HG03439 (cell line): ENCODE data around the gene PHLDB1.
"Not testable (repeated sequence)": the region's sequence is repeated elsewhere in the genome, so short reads cannot be mapped to it uniquely, and the experiment has no call there.

Experiments
- ATAC-seq: cut with Tn5 transposase; IDR thresholded peaks from one replicate; pipeline ENCODE4 v1.9.1; 2021; ENCODE audit warnings: mild to moderate bottlenecking, moderate library complexity; ENCODE audit not compliant: unreplicated experiment

PHLDB1 gene

DNA sequence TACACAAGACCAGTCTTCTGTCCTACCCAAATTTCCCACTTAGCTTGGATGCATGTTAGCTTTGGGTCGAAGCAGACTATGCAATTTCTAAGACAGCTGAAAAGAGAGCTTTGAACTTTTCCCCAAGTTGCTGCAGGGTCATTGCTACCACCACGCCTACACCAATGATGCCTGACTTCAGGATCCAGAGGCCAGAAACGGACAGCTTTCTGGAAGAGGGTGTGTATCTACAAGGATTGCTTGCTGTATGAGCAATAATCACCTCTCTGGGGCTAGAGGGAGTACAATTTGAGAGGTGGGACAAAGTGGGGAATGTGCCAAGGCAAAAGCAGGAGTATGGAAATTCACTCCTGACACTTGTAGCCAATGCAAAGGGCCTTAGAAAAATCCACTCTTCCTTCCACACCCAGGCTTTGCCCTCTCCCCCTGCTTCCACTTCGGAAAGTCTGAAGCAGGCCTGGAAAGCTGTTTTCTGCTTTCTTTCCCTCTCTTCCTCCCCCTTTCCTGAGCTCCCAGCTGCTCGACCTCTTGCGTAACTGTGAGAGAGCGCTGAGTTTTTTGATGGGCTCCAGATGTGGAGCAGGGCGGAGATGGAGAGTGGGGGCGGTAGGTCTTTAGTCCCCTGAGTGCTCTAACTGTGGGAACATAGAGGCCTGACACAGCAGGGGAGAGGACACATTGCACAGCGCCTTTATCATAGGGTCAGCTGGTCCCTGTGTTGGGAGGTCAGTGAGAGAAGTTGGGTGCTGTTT, 2.1 kb upstream of the PHLDB1 start:
- no peak for ATAC-seq

GRCh38 chr11:118606157-118606843, 1.1 kb upstream of the PHLDB1 start:
- no peak for ATAC-seq

GRCh38 chr11:118606844-118607228, 579 bp upstream of the PHLDB1 start:
- no peak for ATAC-seq

DNA sequence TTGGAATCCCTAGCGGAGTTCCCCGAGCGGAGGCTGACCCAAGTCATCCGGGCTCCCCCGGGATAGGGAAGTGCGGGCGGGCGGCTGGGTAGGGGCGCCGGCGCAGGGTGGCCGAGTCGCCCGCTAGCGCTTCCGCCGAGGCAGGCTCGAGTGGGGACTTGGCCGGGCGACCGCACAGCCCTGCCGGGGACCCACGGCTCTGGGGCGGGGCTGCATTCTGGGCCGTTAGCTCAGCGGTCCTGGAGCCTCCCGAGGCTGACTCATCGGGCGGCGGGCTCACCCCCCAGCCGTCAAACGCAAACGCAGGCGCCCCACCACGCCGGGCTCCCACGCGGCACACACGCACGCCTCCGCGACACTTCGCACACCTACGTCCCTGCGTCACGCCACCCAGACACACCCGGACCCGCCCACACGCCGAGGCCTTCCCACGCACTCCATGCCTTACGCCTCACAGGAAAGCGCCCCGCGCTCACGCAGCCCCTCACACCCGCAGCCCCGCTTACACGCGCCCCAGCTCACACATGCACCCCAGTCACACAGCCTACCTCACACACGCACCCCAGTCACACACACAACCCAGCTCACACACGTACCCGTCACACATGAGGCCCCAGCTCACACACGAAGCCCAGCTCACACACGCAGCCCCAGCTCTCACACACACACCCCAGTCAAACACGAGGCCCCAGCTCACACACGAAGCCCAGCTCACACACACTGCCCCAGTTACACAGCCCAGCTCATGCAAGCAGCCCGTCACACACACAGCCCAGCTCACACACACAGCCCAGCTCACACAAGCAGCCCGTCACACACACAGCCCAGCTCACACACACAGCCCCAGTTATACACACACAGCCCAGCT, 1.2 kb downstream of the PHLDB1 start:
- no peak for ATAC-seq

DNA sequence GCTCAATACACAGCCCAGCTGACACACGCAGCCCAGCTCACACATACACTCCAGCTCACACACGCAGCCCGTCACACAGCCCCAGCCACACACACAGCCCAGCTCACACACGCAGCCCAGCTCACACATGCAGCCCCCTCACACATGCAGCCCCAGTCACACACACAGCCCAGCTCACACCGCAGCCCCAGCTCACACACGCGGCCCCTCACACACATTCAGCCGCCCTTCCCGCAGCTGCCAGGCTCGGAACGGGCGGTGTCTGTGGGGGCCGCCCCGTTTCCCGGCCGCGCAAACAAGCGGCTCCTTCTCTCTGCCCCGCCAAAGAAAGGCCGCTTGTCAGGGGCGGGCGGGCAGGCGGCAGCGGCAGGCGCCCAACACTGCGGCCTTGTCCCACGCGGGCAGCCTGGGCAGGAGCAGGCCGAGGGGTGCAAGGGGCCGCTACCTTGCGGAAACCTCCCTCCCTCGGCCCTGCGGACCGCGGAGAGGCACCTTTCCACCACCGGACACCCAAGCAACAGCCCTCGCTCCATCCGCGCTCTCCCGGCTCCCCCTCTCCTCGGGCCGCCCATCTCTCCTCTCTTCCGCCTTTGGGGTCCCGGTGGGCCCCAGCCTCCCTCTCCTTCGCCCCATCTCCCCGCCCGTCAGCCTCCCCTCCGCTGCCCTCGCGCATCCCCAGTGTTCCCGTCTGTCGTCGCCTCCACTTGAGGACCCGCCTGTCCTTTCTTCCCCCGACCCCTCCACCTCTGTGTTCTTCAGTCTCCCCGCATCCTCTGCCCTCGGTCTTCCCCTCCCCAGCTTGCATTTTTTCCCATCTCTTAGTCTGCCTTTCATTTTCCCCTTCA, 2.2 kb downstream of the PHLDB1 start:
- ATAC-seq: no peak

GRCh38 chr11:118610225-118610772, 2.9 kb downstream of the PHLDB1 start:
- no peak for ATAC-seq

- ATAC-seq: no peak
Measured at GRCh38 chr11:118610773-118611432, 3.5 kb downstream of the PHLDB1 start.

GRCh38 chr11:118611433-118611795, 4.0 kb downstream of the PHLDB1 start:
- not testable (repeated sequence) for ATAC-seq

DNA sequence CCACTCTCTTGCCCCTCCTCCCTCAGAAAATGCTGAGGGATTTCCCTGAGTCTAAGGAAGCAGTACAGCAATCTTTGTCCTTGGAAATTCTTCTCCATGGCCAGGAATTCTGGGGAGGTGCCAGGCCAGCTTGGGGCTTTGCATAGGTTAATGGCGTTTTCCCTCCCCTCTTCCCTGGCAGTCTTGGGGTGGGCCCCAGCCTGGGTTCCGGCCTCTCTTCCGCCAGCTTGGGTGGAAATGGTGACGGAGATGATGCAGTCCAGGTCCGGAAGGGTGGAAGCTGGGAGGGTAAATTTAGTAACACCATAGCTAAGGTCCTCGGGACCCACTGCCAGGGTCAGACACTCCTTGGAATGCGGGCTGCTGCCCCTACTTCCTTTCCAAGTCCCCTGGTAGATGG, 5.0 kb downstream of the PHLDB1 start:
- ATAC-seq: no peak

GRCh38 chr11:118614511-118614910, 7.1 kb downstream of the PHLDB1 start:
- ATAC-seq: no peak

- ATAC-seq: no peak
Measured at GRCh38 chr11:118615282-118615975, 8.0 kb downstream of the PHLDB1 start.

GRCh38 chr11:118615976-118616371, 8.6 kb downstream of the PHLDB1 start:
- no peak for ATAC-seq

DNA sequence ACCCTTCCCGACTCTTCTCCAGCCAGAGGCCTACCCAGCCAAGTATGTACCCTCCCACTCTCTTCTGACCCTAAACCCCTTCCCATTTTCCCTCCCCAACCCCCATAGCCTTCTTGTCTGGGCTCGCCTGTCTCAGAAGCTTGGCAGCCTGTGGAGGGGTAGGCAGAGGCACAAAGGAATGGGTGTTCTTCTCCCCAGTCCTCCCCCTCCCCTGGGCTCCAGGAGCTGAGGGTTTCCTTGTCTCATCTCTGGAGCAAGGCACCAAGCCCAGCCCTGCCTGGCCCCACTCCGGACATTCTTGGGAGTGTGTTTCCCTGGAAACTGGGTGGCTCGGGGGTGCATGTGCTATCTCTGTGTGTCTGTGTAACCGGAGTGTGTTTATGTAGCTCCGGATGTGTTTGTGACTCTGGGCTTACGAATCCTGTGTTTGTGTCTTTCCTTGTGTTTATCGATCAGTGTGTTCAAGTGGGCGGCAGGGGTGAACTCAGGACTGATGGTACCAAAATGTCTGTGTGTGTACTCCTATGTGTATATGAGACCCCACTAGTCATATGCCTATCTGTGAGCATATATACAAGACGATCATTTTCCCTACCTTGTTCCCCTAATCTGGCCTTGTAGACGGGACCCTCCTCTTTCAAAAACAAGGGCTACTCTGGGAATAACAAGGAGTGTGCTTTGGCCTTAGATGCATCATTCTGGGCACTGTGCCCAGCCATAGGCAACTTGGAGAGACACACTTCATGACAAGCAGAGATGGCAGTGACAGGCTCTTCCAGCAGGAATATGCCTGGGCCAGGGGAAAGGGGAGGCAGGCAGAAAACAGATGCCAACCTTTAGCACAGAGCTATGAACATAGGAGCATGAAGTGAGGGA, 10.9 kb downstream of the PHLDB1 start:
- no peak for ATAC-seq

GRCh38 chr11:118618991-118619375, 11.6 kb downstream of the PHLDB1 start:
- no peak for ATAC-seq

DNA sequence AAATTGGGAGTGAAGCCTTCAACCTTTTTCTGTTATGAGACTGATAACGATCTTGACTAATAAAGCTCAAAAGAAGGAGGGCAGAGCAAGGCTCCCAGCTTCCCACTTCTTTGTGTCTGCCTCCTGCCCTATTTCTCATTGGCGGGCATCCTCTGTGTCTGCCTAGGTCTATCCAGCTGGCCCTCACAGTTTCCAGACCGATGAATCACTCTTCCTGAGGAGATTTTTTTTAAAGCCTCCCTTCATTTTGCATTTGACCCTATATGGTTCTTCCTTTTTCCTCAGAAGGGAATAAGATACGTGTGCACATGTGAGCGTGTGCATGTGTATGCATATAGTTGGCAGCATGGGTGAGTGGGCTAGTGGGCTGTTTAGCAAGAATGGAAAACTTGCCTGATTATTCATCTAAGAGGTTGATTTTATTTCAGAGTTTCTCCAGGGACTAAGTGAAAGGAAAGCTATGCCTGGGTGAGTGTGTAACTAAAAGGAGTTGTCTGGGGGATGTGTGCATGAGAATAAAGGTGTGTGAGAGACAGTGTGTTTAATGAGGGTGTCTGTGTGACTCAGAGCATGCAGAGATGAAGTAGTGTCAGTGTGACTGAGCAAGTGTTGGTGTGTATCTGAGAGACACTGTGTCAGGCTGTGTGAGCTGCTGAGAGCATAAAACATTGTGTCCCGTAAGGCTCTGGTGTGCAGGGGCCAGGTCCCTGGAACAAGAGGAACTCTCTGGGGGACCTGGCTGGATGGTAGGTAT, 12.2 kb downstream of the PHLDB1 start:
- ATAC-seq: no peak

GRCh38 chr11:118620529-118621070, 13.2 kb downstream of the PHLDB1 start:
- no peak for ATAC-seq

DNA sequence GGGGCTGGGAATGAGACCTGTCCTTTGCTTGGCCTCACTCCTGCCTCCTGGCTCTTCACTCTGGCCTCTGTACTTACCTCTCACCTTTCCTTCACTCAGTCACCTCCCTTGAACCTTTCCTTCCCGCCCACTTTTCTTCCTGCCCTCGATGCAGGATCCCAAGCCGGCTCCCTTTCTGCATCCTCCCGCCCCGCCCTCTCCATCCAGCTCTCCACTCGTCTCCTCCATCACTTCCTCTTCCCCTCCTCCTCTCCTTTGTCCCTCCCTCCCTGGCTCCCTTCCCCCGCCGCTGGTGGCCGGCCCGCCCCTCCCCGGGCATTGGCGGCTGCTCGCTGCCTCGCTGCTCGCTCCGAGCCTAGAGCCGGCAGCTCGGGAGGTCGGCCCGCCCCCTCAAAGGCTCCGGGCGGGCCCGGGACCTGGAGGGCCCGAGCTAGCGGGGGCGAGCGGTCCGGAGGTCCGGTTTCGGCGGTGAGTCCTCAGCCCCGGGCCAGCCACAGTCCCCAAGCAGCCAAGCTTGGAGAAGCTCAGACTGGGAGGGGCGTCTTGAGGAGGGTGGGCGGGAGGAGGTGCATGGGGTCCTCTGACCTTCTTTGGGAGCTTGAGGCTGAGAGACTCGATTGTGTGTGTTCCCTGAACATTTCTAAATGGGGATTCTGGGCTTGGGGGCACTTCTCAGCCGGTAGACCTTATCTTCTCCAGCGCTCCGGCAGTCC, 13.8 kb downstream of the PHLDB1 start:
- ATAC-seq: no peak
